ENCODE measurements around the gene RAMP3.

RAMP3 gene

GRCh38 chr7:45187946-45188411, 30.4 kb downstream of the RAMP3 start:
- Histone ChIP-seq H3K9me3 (ENCODE audit: insufficient read depth, low read depth, low read length) (no peaks in the 10 kb centered on the region), H3K27me3 (ENCODE audit: insufficient read depth, low read length, poor library complexity, severe bottlenecking) (no peaks in the 10 kb centered on the region), H3K36me3 (ENCODE audit: insufficient read depth, low read length) (no peaks in the 10 kb centered on the region), H3K4me1 (ENCODE audit: insufficient read depth, low read length, poor library complexity, severe bottlenecking) (no peaks in the 10 kb centered on the region), H4K20me1 (ENCODE audit: insufficient read depth, low read length, poor library complexity, severe bottlenecking) (no peaks in the 10 kb centered on the region), H2AFZ (ENCODE audit: low read length) (no peak overlapping the region), H3F3A (ENCODE audit: low read depth) (no peaks in the 10 kb centered on the region), H3K4me2 (ENCODE audit: low read depth, low read length, poor library complexity, severe bottlenecking) (no peak overlapping the region), H3K9me2 (replicated peaks; ENCODE audit: low read depth, low read length) (no peaks in the 10 kb centered on the region), H3K4me3 (ENCODE audit: low read length, poor library complexity, severe bottlenecking) (no peak overlapping the region), H3K9ac (ENCODE audit: low read depth, low read length, poor library complexity, severe bottlenecking) (no peak overlapping the region), H3K79me2 (ENCODE audit: insufficient read depth, low read length) (no peaks in the 10 kb centered on the region)
- TF ChIP-seq CTCF (conservative IDR thresholded peaks at IDR 0.05; ENCODE audit: low read length) (no peak), EZH2phosphoT487 (IDR thresholded peaks at IDR 0.05; ENCODE audit: borderline replicate concordance) (no peak)

GRCh38 chr7:45188736-45189135, 31.1 kb downstream of the RAMP3 start:
- Histone ChIP-seq H4K20me1 (ENCODE audit: insufficient read depth, low read length, poor library complexity, severe bottlenecking) (no peaks in the 10 kb centered on the region), H2AFZ (ENCODE audit: low read length) (no peak overlapping the region), H3K27me3 (ENCODE audit: insufficient read depth, low read length, poor library complexity, severe bottlenecking) (no peaks in the 10 kb centered on the region), H3K9me3 (ENCODE audit: insufficient read depth, low read depth, low read length) (no peaks in the 10 kb centered on the region), H3K4me1 (ENCODE audit: insufficient read depth, low read length, poor library complexity, severe bottlenecking) (no peaks in the 10 kb centered on the region), H3K79me2 (ENCODE audit: insufficient read depth, low read length) (no peaks in the 10 kb centered on the region), H3K4me2 (ENCODE audit: low read depth, low read length, poor library complexity, severe bottlenecking) (no peak overlapping the region), H3K36me3 (ENCODE audit: insufficient read depth, low read length) (no peaks in the 10 kb centered on the region), H3K9ac (ENCODE audit: low read depth, low read length, poor library complexity, severe bottlenecking) (no peak overlapping the region), H3K4me3 (ENCODE audit: low read length, poor library complexity, severe bottlenecking) (no peak overlapping the region), H3F3A (ENCODE audit: low read depth) (no peaks in the 10 kb centered on the region), H3K9me2 (replicated peaks; ENCODE audit: low read depth, low read length) (no peaks in the 10 kb centered on the region)
- no peak for TF ChIP-seq CTCF (conservative IDR thresholded peaks at IDR 0.05; ENCODE audit: low read length)
- TF ChIP-seq EZH2phosphoT487 (IDR thresholded peaks at IDR 0.05; ENCODE audit: borderline replicate concordance) = no peak

- Histone ChIP-seq H3K9ac (ENCODE audit: low read depth, low read length, poor library complexity, severe bottlenecking) (no peak overlapping the region), H3K79me2 (ENCODE audit: insufficient read depth, low read length) (no peaks in the 10 kb centered on the region), H3K4me2 (ENCODE audit: low read depth, low read length, poor library complexity, severe bottlenecking) (no peak overlapping the region), H3K4me1 (ENCODE audit: insufficient read depth, low read length, poor library complexity, severe bottlenecking) (no peaks in the 10 kb centered on the region), H3K27me3 (ENCODE audit: insufficient read depth, low read length, poor library complexity, severe bottlenecking) (no peaks in the 10 kb centered on the region), H3K9me2 (replicated peaks; ENCODE audit: low read depth, low read length) (no peaks in the 10 kb centered on the region), H4K20me1 (ENCODE audit: insufficient read depth, low read length, poor library complexity, severe bottlenecking) (no peaks in the 10 kb centered on the region), H3F3A (ENCODE audit: low read depth) (no peaks in the 10 kb centered on the region), H3K36me3 (ENCODE audit: insufficient read depth, low read length) (no peaks in the 10 kb centered on the region), H3K9me3 (ENCODE audit: insufficient read depth, low read depth, low read length) (no peaks in the 10 kb centered on the region), H2AFZ (ENCODE audit: low read length) (no peak overlapping the region), H3K4me3 (ENCODE audit: low read length, poor library complexity, severe bottlenecking) (no peak overlapping the region)
- no peak for TF ChIP-seq EZH2phosphoT487 (IDR thresholded peaks at IDR 0.05; ENCODE audit: borderline replicate concordance)
These were observed 31.8 kb downstream of the RAMP3 start for GRCh38 chr7:45189151-45189970.

All from Loucy (cell line).